HG03196 (cell line): Measurements from ENCODE around the gene ZKSCAN7.
A peak's percentile ranks its signal among the peaks of the same experiment; 100 is the strongest.
"Not testable (repeated sequence)": the region's sequence is repeated elsewhere in the genome, so short reads cannot be mapped to it uniquely, and the experiment has no call there.

ENCODE experiments used
- ATAC-seq: cut with Tn5 transposase; IDR thresholded peaks from one replicate; pipeline ENCODE4 v1.9.1; 2021; ENCODE audit not compliant: unreplicated experiment

ZKSCAN7 gene

DNA sequence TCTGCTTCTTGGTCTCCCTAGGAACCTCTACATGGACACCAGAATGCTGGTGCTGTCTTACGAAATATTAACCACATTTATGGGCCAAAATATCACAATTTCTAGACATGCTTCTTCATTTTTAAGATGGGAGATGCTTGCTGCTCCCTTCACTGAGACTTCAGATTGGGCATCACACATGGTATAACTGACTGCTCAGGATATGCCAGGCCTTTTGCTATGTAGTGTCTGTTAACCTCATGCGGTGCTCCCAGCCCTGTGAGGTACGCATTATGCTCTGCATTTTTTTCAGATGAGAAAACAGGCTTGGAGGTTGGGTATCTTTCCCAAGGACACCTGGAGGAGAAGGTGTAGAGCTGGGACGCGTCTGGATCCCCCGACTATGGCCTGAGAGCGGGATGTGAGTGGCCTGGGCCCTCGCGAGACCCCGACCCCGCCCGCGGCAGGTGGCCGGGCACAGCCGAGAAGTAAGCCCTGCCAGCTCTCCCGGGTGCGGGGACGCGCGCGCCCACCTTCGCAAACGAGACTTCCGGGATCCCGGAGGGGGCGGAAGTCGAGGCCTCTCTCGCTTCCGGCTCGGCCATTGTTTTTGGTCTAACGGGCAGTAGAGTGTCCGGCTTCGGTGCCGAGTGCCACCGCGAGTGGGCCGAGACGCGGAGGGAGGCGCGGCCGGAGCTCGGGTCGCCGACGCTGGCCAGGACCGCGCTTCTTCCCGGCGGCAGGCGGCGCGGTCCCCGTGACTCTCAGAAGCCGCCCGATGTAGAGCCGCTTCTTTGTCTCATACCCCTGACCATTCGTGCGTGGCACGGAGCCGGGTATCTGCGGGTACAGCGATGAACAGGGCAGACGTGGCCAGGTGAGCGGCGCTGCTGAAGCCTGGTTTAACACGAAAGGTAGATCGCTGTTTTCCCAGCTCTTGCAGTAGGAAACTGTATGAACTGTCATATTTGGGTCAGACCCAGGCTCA lies at the start of gene ZKSCAN7:
Gene ZKSCAN7 (plus strand): TSS at position 568 of the 967 bp plus-strand sequence. CDS start 1,855 bp downstream, outside the sequence.
- ATAC-seq, result peak; percentile 75

DNA sequence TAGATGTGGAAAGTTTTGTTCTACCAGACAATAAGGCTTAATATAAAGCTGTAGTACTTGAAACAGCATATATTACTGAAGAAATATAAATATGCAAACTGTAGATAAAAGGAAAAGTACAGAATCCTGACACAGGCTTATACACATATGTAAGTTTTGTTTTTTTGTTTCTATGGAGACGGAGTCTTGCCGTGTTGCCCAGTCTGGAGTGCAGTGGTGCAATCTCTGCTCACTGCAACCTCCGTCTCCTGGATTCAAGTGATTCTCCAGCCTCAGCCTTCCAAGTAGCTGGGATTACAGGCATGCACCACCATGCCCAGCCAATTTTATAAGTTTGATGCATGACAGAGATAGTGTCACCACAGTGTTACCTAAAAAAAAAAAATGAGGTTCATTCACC lies 48.4 kb upstream of the ZKSCAN7 start:
- ATAC-seq, result no peak

DNA sequence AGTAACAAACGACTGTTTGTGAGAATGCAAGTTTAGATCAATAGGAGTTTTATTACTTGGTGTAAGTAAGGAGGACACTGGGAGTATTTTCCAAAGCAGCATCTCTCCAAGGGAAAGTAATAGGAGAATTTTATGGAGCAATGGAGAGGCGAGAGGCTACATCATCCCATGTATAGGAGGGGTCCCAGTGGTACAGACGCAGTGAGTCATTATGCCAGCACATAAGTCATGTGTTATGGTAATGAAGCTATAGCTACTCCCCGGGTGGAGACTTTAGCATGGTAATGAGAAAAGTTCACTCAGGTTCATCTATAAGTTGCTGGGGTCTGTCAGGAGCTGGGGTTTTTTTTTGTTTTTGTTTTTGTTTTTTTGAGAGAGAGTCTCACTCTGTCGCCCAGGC lies 48.0 kb upstream of the ZKSCAN7 start:
- ATAC-seq, result no peak

DNA sequence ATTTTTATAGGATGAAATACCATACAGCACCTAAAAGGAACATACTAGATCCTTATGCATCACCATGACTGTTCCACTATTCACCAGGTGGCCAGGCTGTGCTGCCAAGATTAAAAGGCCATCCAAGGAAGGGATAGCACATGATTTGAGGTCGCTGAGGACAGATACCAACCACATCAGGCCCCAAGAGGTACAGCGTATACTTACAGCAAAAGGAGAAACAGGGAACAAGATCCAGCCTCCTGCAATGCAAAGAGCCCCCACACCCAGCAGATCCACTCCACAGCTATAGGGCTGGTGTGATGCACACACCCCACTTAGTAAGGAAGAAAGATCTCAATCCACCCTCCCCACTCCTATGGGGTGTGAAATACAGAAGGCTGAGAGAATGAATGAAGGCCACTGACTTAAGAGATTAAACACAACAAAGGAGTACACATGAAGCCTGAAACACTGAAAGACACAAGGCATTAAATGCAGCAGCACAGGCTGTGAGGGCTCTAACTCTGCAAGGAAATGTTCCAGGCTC lies 45.5 kb upstream of the ZKSCAN7 start:
- peak; percentile 10 for ATAC-seq

DNA sequence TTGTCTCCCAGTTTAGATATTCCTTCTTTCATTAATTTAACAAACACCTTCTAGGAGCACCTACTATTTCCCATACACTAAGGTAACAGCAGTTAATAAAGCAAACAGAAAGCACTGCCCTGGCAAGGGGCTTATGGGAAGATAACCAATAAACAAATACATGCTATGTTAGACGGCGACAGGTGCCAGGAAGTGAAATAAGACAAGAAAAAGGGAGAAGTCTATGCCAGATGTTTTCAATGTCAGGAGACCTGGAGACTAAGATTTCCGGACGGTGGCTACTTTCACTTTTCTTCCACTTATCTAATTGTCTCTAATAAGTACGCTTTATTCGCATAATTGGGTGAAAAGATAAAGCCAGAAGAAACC lies 45.0 kb upstream of the ZKSCAN7 start:
- peak; percentile 41 for ATAC-seq

DNA sequence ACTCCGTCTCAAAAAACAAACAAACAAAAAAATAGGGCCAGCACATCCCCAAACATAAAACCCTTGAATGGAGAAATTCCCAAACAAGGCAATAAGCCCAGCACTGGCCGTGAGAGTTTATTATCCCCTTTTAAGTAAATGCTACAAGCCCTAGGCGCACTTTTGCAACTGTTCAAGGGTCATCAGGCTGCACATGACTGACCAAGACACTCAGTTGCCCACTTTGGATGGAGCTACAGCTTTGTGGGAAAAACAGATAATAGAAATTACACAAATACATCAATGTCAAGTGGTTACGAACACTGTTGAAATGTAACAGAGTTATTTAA lies 43.8 kb upstream of the ZKSCAN7 start:
- no peak for ATAC-seq

DNA sequence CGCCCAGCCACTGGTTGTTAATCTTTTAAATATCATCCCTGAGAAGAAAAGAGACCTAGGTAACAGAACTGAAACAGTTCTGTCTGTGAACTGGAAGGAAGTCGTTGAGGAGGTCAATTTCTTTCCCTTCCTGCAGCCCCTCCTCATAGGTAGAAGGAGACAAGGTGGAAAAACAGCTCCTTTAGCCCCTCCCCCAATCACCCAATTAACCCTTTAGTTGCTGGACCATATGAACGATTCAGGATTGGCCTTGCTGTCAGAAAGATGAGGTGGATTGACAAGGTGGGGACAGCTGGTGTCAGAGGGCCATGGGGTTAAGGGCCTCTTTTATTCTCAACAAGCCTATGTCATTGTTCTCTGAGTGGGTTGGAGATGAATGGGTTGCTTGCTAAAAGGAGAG lies 41.5 kb upstream of the ZKSCAN7 start:
- no peak for ATAC-seq

DNA sequence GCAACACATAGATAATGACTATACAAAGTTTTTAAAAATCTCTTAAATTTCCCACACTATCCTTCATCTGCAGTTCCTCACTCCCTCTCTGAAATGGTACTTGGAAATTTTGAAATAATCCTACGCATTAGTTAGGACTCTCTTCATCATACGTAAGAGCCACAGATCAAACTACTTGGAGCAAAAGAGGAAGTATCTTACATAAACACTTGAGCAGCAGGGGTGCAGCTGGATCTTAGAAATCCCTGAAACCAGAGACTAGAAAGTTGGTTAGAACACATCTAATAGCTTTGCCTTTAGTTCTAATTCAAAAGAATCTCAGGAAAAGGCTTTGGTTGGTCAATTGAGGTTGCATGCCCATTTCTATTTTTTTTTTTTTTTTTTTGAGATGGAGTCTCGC lies 38.8 kb upstream of the ZKSCAN7 start:
- no peak for ATAC-seq

DNA sequence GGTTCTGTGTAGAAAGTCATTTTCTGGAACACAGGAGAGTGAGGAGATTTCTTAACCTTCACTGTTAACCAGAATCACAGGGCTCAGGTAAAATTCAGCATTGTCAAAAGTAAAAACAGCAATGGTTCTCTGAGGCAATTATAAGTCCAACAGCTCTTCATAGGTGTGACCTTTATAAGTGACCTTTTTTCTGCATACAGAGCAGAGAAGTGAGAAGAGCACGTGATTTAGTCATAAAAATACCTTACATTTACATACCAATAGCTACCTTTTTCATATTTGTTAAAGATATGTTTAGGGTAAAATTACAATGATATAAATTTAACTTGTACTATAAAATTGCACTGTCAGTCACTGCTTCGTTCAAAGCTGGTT lies 36.2 kb upstream of the ZKSCAN7 start:
- no peak for ATAC-seq

DNA sequence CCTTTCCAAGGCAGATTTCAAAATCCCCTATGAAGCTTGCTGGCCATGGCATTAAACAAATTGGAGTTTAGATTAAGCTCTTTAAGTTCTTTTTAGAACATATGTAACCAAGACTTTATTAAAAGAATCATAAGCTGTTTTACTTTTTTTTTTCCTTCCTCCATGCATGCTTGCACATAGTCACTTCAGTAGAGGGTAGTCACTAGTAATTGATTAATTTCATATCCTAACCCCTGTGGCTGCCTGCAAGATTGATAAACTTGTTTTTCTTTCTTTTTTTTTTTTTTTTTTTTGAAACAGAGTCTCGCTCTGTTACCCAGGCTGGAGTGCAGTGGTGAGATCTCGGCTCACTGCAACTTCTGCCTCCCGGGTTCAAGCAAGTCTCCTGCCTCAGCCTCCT lies 33.3 kb upstream of the ZKSCAN7 start:
- ATAC-seq, result no peak

DNA sequence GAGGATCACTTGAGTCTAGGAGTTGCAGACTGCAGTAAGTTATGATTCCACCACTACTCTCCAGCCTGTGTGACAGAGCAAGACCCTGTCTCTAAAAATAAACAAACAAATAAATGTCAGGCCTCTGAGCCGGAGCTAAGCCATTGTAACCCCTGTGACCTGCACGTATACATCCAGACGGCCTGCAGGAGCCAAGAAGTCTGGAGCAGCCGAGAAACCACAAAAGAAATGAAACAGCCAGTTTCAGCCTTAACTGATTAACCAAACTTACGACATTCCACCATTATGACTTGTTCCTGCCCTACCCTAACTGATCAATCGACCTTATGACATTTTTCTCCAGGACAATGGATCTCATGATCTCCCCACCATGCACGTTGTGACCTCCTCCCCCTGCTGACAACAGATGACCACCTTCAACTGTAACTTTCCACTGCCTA lies 32.5 kb upstream of the ZKSCAN7 start:
- ATAC-seq, result no peak

DNA sequence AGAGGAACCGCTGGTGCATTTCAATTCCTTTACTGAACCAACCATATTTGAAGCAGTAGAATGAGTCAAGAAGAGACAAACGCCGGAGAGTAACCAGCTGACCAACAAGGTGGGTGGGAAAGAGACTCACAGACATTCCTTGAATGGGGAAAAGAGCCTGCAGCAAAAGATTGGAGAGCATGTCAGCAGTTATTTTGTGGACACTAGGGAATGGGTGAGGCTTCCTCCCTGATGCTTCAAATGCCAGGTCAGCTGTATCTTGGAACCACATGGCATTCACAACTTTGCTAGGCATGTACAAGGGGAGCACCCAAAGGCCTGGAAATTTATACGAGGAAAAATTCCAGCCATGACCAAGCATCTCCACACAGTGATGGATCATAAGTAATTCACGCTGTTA lies 29.9 kb upstream of the ZKSCAN7 start:
- ATAC-seq, result no peak

DNA sequence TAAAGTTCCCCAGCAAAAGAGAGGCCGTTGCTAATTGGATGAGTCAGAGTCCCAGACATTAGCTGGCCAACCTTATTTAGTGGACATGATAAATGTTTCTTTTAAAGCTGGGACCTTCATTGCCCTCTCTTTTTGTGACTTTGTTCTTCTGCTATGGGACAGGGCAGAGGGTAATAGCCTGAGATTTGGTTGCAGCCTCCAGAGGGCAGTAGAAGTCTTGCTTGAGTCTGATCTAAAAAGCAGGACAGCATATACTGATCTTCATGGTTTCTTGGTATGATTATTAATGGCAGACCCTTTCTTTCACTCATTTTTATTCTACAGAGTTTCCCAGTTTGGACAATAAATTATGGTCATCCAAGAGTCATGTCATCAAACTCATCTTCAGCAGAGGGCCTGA lies 25.1 kb upstream of the ZKSCAN7 start:
- no peak for ATAC-seq

DNA sequence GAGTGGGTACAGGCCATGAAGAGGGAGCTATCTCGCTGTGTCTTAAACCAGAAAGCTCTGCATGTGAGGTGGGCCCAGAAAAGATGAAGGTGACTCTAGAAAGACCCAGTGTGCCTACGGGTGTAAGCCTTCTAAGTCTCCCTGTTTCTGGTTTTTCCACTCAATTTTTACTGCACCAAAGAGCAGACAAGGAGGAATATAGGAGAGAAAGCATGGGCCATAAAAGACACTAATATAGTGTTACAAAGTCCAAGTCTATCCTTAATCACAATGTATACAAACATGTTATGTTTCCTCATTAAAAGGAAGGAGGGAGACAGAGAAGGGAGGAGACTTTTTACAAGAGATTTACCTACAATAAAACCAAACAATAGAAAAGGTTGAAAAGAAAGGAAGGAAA lies 24.1 kb upstream of the ZKSCAN7 start:
- no peak for ATAC-seq

DNA sequence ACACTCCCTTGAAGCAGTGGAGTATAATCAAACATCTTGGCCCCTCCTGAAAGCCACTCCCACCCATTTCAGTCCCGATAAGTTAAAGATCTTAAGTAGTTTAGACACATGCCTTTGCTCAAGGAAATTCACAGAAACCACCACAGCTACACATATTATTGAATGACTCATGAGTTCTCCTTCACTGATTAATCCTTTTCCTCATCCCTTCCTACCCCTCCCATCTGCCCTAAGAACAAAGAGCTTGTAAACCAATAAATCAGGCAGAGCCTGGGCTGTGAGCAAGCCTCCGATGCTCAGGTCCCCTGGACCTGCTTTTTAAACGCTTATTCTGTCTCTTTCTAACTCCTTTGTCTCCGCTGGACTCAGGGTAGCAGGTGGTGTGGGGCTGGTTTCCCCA lies 20.3 kb upstream of the ZKSCAN7 start:
- ATAC-seq, result not testable (repeated sequence)

DNA sequence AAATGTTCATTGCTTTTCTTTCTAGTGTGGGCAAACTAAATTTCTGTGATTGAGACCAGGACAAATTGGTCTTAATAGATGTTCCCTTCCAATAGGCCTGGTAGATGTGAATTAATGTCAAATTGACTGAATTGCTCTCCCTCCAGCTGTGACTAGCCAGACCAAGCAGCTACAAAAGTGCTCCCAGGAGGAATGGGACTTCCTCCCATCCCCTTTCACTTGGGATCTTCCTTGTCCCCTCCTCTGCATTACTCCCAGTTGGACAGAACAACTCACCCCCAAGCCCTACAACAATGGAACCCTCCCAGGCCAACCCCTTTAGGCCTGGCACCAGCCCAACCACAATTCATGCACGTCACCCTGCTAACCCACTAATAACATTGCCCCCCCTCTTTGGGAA lies 19.6 kb upstream of the ZKSCAN7 start:
- ATAC-seq, result no peak

DNA sequence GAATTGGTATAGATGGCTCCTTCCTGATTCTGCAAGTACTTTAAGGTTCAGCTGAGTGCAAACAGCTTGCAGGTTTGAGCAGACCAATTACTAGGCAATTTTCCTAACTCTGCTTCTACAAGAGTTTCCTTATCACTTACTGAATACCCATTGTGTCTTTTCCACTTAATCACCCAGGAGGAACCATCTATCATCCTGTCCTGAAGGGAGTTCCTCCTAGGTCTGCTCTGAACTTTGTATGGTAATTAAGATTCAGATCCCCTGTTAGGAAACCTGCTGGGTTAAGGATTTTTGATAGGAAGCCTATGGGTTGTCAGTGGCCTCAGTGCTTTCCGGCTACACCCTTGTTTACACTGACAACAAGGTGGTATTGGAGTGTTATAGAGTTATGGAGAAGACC lies 10.2 kb upstream of the ZKSCAN7 start:
- ATAC-seq, result not testable (repeated sequence)

DNA sequence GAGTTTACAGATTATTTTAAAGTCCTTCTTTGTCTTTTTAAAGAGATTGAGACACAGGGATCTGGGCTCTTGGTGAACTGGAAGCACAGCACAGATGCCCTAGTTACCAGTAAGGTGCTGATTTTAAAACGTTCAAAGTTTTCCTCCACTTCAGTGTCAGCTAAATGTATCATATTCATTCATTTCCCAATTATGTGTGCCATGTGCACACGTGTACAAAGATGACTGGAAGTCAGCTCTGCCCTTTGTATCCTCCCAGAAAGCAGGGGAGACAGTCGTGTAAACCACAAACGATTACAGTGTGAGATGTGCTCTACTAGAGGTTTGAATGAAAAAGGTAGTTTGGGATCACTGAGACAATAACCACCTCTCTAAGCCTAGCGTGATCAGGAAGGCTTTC lies 730 bp downstream of the ZKSCAN7 start:
- no peak for ATAC-seq

DNA sequence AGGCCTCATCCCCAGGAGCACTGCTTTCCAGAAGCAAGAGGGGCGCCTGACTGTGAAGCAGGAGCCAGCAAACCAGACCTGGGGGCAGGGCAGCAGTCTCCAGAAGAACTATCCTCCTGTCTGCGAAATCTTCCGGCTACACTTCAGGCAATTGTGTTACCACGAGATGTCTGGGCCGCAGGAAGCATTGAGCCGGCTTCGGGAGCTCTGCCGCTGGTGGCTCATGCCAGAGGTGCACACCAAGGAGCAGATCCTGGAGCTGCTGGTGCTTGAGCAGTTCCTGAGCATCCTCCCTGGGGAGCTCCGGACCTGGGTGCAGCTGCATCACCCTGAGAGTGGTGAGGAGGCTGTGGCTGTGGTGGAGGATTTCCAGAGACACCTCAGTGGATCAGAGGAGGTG lies 2.1 kb downstream of the ZKSCAN7 start:
- ATAC-seq, result no peak

DNA sequence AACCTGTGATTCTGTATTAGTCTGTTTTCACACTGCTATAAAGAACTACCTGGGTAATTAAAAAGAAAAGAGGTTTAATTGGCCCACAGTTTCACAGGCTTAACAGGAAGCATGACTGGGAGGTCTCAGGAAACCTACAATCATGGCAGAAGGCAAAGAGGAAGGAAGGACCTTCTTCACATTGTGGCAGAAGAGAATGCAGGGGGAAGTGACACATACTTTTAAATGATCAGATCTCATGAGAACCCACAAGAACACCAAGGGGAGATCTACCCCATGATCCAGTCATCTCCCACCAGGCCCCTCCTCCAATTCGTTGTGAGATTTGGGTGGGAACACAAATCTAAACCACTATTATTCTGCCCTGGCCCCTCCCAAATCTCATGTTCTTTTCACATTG lies 6.1 kb downstream of the ZKSCAN7 start:
- no peak for ATAC-seq

DNA sequence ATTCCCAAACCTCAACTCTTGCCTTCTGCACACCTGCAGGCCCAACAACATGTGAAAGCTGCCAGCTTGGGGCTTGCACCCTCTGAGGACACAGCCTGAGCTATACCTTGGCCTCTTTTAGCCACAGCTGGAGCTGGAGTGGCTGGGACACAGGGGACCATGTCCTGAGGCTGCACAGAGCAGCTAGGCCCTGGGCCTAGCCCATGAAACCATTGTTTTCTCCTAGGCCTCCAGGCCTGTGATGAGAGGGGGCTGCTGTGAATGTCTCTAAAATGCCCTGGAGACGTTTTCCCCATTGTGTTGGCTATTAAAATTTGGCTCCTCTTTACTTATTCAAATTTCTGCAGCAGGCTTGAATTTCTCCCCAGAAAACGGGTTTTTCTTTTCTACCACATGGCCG lies 7.2 kb downstream of the ZKSCAN7 start:
- ATAC-seq, result no peak

DNA sequence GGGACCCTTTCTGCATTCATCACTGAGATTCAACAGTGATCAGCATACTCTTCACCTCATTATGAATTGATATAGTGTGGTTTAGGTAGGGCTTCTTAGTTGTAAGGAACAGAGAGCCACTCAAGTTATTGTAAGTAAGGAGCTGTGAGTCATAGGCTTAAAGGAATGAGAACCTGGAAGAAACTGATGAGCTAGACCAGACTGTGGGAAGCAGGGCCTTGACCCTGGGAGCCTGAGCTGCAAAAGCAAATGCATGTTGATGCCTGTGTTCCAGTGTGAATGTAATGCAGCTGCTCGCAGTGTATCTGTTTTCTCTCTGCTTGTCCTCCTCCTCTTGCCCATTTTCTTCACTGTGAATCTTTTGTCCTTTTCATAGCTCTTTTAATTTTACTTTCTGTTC lies 13.6 kb downstream of the ZKSCAN7 start:
- no peak for ATAC-seq

DNA sequence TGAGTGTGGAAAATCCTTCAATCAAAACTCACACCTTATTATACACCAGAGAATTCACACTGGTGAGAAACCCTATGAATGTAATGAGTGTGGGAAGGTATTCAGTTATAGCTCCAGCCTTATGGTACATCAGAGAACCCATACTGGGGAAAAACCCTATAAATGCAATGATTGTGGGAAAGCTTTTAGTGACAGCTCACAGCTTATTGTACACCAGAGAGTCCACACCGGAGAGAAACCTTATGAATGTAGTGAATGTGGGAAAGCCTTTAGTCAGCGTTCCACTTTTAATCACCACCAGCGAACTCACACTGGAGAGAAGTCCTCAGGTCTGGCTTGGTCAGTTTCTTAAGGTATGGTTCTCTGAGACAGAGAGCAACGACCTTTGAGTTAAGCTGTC lies 16.0 kb downstream of the ZKSCAN7 start:
- ATAC-seq, result no peak
